NCI-H146 treated with DMSO at 0.1 percent for 48 hours (cell line): ENCODE data around the gene TFB1M.
"Not testable (repeated sequence)": the region's sequence is repeated elsewhere in the genome, so short reads cannot be mapped to it uniquely, and the experiment has no call there.

ENCODE experiments used
- DNase-seq: peaks from one replicate; lab custom pipeline; 2025; ENCODE audit not compliant: unreplicated experiment; lab: John Stamatoyannopoulos, UW

The TFB1M gene

GRCh38 chr6:155330133-155330734 lies 15.9 kb upstream of the TFB1M start:
- no peak for DNase-seq

GRCh38 chr6:155329460-155330132 lies 15.3 kb upstream of the TFB1M start:
- no peak for DNase-seq

GRCh38 chr6:155328539-155329459 lies 14.5 kb upstream of the TFB1M start:
- DNase-seq: peak; percentile 100

- DNase-seq: no peak
Measured at GRCh38 chr6:155328074-155328538, 13.8 kb upstream of the TFB1M start.

- peak; percentile 90 for DNase-seq
Measured at GRCh38 chr6:155327326-155328073, 13.2 kb upstream of the TFB1M start.

GRCh38 chr6:155325700-155326516 lies 11.6 kb upstream of the TFB1M start:
- peak; percentile 92 for DNase-seq

- DNase-seq: no peak
Measured at GRCh38 chr6:155324993-155325392, 10.7 kb upstream of the TFB1M start.

GRCh38 chr6:155324172-155324571 lies 9.9 kb upstream of the TFB1M start:
- DNase-seq: no peak

GRCh38 chr6:155319902-155320301 lies 5.6 kb upstream of the TFB1M start:
- DNase-seq: no peak

- DNase-seq: no peak
Measured at GRCh38 chr6:155317186-155317585, 2.9 kb upstream of the TFB1M start.

- no peak for DNase-seq
Measured at GRCh38 chr6:155316419-155316818, 2.1 kb upstream of the TFB1M start.

GRCh38 chr6:155315516-155315871 lies 1.2 kb upstream of the TFB1M start:
- no peak for DNase-seq

GRCh38 chr6:155314773-155315515 lies 660 bp upstream of the TFB1M start:
- DNase-seq: peak; percentile 99

- DNase-seq: peak; percentile 71
Measured at GRCh38 chr6:155313602-155314091, 637 bp downstream of the TFB1M start.

- DNase-seq: not testable (repeated sequence)
Measured at GRCh38 chr6:155312950-155313349, 1.3 kb downstream of the TFB1M start.

GRCh38 chr6:155311583-155311982 lies 2.7 kb downstream of the TFB1M start:
- no peak for DNase-seq

GRCh38 chr6:155311086-155311485 lies 3.2 kb downstream of the TFB1M start:
- no peak for DNase-seq

GRCh38 chr6:155310596-155310995 lies 3.7 kb downstream of the TFB1M start:
- no peak for DNase-seq

- DNase-seq: no peak
Measured at GRCh38 chr6:155309150-155309549, 5.1 kb downstream of the TFB1M start.
